Mucosa of descending colon (tissue), 3 donors: ENCODE results near the gene KCNQ5. TPM values are rescaled to one million over a fixed set of nuclear protein-coding genes. Genes with fewer than 3 reads are reported as not detected.

Source experiments
- ATAC-seq: fragments of 200-7000 bp; cut with Tn5 transposase; one replicate; pipeline ENCODE4 v1.9.1; 2020; ENCODE audit warnings: mild to moderate bottlenecking, moderate library complexity
- DNase-seq, 3 donors: peaks; one replicate each; pipeline ENCODE4 v3.0.0-alpha.2; 2020
- H3K36me3 ChIP-seq: fragments of 200-600 bp; one replicate; pipeline ENCODE4 v1.8.0; 2021; ENCODE audit warnings: low read depth, mild to moderate bottlenecking
- H3K4me1 ChIP-seq: fragments of 200-600 bp; one replicate; pipeline ENCODE4 v1.8.0; 2021; ENCODE audit warnings: low read depth, mild to moderate bottlenecking
- H3K4me3 ChIP-seq: fragments of 200-600 bp; one replicate; pipeline ENCODE4 v1.8.0; 2021; ENCODE audit warnings: mild to moderate bottlenecking
- H3K9me3 ChIP-seq: fragments of 200-600 bp; one replicate; pipeline ENCODE4 v1.8.0; 2021; ENCODE audit warnings: mild to moderate bottlenecking
- CTCF ChIP-seq: fragments of 200-600 bp; IDR thresholded peaks from one replicate; pipeline ENCODE4 v1.8.0; 2022; ENCODE audit warnings: antibody characterized with exemption, mild to moderate bottlenecking
- intact Hi-C, 2 donors: fragments of 100-400 bp; cut with DNase I in 1 of 2; cut with micrococcal nuclease in 1 of 2; formaldehyde crosslinking; loops; one replicate each; pipeline versions ENCODE4 v1.11.0 to v1.11.1; 2022; cut with DNase I, micrococcal nuclease
- total RNA-seq, 3 donors: library from RNA; stranded (reverse); fragmentation: NEBNext Ultra II Directional in 2 of 3; extraction: Animal tissue kit (Norgen Biotek cat#: 25700) in 2 of 3; gene quantifications; one replicate each; pipeline versions ENCODE4 v1.2.1 to v1.2.4, GENCODE V29; 2021 to 2023
- donor health status: DM: no; HTN: no; CAD: no; lungs with moderate emphysema.
- donor health status: DM: no; HTN: no; CAD: no.
- donor health status: DM: no; HTN: yes; CAD: no.

The KCNQ5 gene
- total RNA-seq, 3 donors from 2014 or later = 0.14 to 2.3 (median 0.17) TPM

- no peaks in the 10 kb centered on the region for H3K4me1 ChIP-seq
- H3K9me3 ChIP-seq = no peaks in the 10 kb centered on the region
- DNase-seq (no peak), ATAC-seq (no peak)
- intact Hi-C loops = no loop called here
- no peak for TF ChIP-seq CTCF
- H3K36me3 ChIP-seq = no peaks in the 10 kb centered on the region
- no peak overlapping the region for H3K4me3 ChIP-seq
Observed at GRCh38 chr6:72703093-72703492, 81.2 kb downstream of the KCNQ5 start.

- Histone ChIP-seq H3K4me1 (no peaks in the 10 kb centered on the region), H3K4me3 (no peak overlapping the region), H3K36me3 (no peaks in the 10 kb centered on the region), H3K9me3 (peaks cover under 1% of the 10 kb centered on the region)
- TF ChIP-seq CTCF = no peak
- no peak for ATAC-seq
- intact Hi-C loops = no loop called here
- DNase-seq = no peak
Observed at GRCh38 chr6:72704979-72705378, 83.1 kb downstream of the KCNQ5 start.

- Histone ChIP-seq H3K9me3 (peaks cover 7% of the 10 kb centered on the region), H3K4me3 (no peak overlapping the region), H3K4me1 (no peaks in the 10 kb centered on the region), H3K36me3 (no peaks in the 10 kb centered on the region)
- no peak for TF ChIP-seq CTCF
- intact Hi-C loops = no loop called here
- DNase-seq (no peak), ATAC-seq (no peak)
Observed at GRCh38 chr6:72709431-72709830, 87.6 kb downstream of the KCNQ5 start.

GRCh38 chr6:72711731-72712130 lies 89.9 kb downstream of the KCNQ5 start:
- intact Hi-C loops = no loop called here
- no peaks in the 10 kb centered on the region for H3K36me3 ChIP-seq
- H3K4me3 ChIP-seq = no peak overlapping the region
- TF ChIP-seq CTCF = no peak
- ATAC-seq (no peak), DNase-seq (no peak)
- H3K9me3 ChIP-seq = peaks cover 7% of the 10 kb centered on the region
- no peaks in the 10 kb centered on the region for H3K4me1 ChIP-seq

- H3K36me3 ChIP-seq = no peaks in the 10 kb centered on the region
- DNase-seq = no peak
- H3K4me1 ChIP-seq = no peaks in the 10 kb centered on the region
- no peak for ATAC-seq
- no peak overlapping the region for H3K4me3 ChIP-seq
- intact Hi-C loops = no loop called here
- peaks cover 7% of the 10 kb centered on the region for H3K9me3 ChIP-seq
- no peak for TF ChIP-seq CTCF
Observed at GRCh38 chr6:72712910-72713309, 91.0 kb downstream of the KCNQ5 start.

GRCh38 chr6:72715119-72715518 lies 93.3 kb downstream of the KCNQ5 start:
- no peak for ATAC-seq
- TF ChIP-seq CTCF = no peak
- Histone ChIP-seq H3K4me3 (no peak overlapping the region), H3K36me3 (no peaks in the 10 kb centered on the region), H3K4me1 (no peaks in the 10 kb centered on the region), H3K9me3 (peaks cover 6% of the 10 kb centered on the region)
- intact Hi-C loops = no loop called here
- DNase-seq = no peak
